UCSD-AML1 (cell line): ENCODE results near the gene ANKRD12.

Experiments
- DNase-seq: peaks from one replicate; lab custom pipeline; 2025; ENCODE audit not compliant: unreplicated experiment; lab: John Stamatoyannopoulos, UW

ANKRD12 gene

DNA sequence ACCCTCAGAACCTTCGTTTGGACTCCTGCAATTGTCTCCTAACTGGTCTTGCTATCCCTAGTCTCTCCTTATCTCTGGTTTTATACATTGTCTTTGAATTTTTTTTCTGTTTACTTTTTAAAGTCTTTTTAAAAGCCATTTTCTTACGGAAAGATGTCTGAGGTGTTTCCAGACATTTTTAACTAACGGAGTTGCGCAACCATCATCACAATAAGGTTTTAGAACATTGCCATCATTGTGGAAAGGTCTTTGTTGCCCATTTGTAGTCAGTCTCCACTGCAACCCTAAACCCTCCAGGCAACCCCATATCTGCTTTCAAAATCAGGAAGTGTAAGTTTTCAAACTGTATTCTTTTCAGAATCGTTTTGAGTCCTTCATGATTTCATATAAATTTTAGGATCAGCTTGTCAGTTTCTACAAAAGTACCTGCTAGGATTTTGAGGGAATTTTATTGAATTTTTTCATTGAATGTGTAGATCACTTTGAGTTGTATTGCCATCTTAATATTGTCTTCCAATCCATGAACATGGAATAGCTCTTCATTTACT, 46.3 kb downstream of the ANKRD12 start:
- DNase-seq = no peak

DNA sequence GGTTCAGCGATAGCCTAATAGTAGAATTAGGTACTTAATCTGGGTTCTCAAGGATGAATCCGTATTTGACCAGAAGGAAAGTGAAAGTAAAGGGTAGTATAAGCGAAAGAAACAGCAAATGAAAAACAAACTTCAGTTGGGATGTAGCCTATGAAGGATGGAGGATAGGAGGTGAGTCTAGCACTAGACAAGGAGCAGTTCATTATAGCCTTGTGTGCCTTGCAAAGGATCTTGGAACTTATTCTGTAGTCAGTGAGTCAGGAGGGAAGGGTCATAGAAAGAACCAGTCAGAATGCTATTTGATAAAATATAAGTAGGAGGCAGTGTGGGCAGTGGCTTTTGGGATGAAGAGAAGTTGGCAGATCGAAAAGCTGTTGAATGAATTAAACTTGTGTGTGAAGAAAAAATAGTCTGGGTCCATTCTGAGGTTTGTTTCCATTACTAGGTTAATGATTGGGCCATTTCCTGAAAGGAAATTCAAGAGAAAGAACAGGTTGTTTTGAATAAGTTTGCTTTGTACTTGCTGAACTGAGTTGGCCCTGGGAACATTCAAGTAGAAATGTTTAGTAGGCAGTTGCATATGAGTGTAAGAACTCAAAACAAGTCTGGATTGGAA, 48.5 kb downstream of the ANKRD12 start:
- no peak for DNase-seq

DNA sequence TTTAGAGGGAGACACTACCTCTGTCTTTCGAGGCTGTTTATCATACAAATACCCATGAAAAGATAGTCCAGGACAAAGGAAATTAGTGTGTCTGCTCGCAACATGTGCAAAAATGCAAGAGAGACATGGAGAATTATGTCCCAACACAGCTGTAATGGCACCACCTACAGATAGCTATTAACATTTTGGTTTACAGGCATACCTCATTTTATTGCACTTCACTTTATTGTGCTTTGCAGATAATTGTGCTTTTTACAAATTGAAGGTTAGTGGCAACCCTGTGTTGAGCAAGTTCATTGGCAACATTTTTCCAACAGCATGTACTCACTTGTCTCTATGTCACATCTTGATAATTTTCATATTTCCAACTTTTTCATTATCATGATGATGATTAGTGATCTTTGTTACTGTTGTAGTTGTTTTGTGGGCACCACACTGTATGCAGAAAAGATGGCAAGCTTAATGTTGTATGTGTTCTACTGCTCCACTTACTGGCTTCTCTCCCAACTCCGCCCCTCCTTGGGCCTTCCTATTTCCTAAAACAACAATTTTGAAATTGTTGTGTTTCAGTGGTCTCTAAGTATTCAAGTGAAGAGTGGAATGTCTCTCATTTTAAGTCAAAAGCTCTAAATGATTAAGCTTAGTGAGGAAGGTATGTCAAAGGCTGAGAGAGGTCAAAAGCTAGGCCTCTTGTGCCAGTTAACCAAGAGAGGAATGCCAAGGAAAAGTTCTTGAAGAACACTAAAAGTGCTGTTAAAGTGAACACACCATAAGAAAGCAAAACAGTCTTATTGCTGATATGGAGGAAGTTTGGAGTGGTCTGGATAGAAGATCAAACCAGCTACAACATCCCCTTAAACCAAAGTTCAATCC, 52.0 kb downstream of the ANKRD12 start:
- no peak for DNase-seq

DNA sequence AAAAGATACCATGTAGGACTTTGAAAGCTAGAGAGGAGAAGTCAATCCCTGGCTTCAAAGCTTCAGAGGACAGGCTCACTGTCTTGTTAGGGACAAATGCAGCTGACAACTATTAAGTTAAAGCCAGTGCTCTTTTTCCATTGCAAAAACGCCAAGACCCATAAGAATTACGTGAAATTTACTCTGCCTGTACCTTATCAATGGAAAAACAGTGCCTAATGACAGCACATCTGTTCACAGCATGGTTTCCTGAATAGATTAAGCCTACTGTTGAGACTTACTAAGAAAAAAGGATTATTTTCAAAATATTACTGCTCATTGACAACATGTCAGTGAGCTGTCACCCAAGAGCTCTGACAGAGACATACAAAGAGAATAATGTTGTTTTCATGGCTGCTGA, 52.9 kb downstream of the ANKRD12 start:
- DNase-seq = no peak

DNA sequence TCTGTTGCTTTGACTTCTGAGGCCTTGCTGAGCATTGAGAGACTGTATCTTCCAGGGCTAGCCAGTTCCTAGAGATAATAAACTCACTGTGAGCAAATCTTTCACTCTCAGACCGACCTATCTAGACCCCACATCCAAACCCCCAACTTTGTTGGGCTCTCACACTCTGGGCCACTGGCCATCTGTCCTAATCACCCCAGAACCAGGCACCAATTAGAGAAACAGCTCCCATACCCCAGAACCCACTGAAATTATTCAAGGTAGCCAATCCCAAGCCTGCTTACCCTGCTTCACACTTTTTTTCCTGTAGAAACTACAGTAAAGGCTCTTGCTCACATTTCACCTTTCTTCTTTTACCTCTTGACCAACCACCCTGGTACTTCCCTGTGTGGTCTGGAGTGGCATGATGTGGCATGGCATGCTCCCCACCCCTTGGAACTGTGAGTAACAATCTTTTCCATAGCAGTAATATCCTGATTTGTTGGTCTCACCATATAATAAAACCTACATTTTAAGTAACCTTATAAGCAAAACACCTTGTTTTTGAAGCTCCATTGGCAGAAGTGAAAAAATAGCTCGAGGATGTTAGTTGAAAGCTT, 55.2 kb downstream of the ANKRD12 start:
- DNase-seq = no peak

DNA sequence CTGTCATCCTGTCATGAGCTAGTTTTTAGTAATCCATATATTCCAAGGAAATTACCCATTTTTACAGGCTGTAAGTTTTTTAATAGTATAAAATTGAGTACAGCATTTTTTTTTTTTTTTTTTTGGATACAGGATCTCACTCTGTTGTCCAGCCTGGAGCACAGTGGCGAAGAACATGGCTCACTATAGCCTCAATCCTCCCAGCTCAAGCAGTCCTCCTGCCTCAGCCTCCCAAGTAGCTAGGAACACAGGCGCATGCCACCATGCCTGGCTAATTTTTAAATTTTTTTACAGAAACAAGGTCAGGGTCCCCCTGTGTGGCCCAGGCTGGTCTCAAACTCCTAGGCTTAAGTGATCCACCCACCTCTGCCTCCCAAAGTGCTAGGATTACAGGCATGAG, 56.5 kb downstream of the ANKRD12 start:
- no peak for DNase-seq

DNA sequence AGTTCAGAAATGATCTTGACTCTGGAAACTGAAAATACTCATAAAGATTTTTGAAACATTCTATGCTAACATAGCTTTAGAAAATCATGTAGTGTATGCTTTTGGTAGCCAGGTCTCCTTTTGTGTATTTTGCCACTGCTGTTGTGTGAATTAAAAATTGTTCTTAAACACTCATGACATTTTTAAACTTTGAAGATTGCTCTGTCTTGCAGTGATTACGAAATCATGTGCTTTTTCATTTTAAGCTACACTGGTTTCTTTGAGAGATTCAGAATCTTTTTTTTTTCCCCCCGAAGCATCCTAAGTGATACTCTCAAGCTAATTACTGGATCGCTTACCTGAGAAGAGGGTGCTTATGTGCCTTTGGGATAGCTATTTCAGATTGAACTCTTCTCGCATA, 60.0 kb downstream of the ANKRD12 start:
- no peak for DNase-seq

DNA sequence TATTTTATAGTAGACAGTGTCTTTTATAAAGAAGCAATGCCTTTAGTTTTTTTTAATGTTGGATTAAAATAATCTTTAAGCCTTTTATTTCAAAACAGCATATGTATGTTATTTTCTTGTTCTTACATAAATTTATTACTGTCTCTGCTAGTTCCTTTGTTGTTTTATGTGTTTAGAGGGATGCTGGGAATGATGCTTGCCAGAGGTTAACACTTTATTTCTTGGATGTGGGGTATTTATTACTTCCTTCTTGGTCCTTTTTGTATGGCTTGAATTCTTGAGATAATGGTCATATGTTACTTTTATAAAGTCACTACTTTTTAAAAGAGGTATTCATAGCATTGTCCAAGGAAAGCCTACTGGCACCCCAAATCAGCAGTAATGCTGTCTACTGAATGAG, 63.1 kb downstream of the ANKRD12 start:
- DNase-seq = no peak

DNA sequence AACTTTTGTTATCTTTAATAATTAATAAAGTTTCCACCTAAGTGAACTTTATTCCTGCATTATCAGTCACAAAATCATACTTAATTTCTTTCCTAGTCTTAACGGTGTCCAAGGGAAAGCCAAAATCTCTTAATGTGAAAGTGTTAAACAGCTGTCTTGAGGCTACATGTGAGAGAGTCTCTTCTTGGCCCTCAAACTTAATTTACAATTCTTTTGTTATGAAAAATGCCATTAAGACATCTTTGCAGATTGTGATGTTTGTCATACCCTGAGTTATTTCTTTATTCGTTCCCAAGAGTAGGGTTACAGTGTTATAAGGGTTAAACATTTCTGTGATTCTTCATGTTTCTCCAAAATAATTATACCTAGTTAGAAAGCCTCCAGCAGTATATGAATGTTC, 64.6 kb downstream of the ANKRD12 start:
- DNase-seq = no peak

DNA sequence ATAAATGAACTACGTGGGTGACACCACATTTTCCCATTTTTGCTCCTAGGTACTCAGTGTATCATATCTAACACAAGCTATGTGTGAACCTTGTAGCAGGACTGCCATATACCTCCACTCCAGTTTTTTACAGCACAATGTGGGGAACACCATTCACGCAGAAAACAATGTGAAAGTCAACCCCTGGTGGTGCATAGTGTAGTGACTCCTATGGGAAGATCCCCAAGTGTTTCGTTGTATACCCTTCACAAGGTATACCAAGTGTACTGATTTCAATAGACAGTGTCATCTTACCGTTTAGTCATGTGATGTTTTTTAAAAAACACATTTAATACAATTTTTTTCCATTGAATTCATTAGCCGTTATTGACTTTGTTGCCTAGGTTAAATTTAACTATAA, 68.1 kb downstream of the ANKRD12 start:
- DNase-seq = no peak

DNA sequence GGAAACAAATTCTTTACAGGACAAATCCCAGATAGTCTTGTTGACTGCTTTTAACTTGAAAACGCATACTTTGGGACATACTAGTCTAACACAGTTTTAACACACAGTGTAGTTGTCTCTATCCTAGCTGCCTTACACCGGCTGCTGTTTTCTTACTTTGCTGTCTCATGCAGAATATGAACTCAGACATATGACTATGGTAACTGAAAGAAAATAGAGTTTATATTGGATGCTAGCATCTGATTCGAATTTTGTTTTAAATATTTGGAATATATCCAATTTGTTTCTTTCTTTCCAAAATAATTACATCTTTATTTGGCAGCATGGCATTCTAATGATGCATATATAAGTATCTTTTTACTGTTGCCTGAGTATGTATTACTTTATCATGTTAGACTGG, 69.8 kb downstream of the ANKRD12 start:
- DNase-seq = no peak

DNA sequence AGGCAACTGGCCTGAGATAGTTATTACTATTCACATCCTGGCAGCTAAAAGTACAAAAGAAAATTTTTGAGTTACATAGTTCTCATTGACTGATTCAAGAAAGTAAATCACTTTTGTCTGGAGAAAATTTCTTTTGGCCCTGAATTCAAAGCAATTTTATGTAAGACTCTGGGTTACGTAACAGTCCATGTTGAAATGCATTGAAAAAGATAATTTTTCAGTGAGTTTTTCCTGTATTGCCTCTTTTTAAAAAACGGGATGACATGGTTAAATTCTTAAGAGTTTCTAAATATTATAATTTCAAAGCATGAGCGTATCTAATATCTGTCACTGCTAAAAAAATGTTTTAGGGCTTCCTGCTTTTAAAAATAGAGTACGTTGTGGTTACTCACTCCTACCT, 72.7 kb downstream of the ANKRD12 start:
- no peak for DNase-seq

DNA sequence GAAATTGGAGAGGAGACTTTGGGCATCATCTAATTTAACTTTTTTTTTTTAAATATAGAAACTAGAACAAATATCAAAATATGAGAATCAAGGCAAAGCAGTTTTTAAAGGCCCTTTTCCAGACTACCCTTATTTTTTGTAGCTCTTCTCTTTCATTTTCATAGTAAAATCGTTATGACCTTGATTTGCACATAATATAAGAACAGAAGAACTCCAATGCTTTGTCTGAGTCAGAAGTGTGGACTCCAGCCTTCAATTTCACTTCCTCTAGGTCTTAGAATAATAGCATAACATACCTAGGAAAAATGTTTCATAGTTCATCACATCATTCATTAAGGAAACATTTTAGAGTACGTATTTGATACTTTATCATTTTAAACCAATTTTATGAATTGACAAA, 74.4 kb downstream of the ANKRD12 start:
- no peak for DNase-seq

DNA sequence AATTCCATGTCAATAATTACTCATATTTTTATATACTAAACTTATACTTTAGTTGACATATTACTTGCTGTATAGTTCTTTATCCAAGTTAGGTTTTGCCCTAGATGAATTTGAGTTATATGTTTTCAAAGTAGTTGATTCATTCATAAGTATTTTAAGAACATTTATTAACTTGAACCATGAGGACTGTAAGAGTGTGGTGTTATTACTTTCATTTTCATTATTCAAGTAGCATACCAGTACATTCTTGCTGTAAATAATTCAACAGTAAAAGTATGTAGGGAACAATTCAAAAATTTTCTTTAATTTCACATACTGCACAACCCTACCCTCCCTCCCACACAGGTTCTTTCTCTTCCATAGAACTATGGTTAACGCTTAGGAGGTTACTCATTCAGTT, 75.4 kb downstream of the ANKRD12 start:
- no peak for DNase-seq

DNA sequence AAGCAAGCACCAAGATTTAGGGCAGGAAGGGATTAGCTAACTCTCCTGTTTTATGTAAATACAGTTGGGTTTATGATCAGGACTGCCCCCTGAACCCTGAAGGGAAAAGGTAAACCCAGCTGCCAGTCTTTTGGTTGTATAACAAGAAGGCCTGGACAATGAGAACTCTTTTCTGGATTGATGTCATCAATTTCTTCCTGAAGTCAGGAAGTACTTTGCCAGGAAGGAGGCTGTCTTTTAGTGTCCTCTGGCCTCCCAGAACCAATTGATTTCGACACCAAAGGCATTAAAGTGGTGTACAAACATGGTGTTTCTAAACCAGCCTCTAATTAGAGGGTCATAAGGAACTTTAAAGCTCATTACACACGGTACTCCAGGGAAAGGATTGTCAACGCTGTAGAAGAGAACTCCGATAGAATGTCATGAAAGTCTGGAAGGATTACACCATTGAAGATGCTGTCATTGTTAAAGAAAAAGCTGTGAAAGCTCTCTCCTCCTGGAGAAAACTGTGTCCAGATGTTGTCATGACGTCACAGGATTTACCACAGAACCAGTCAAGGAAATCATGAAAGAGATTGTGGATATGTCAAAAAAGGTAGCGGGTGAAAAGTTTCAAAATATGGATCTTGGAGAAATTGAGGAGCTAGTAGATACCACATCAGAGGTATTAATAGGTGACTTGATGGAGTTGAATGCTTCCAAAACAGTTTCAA, 78.8 kb downstream of the ANKRD12 start:
- DNase-seq = no peak

DNA sequence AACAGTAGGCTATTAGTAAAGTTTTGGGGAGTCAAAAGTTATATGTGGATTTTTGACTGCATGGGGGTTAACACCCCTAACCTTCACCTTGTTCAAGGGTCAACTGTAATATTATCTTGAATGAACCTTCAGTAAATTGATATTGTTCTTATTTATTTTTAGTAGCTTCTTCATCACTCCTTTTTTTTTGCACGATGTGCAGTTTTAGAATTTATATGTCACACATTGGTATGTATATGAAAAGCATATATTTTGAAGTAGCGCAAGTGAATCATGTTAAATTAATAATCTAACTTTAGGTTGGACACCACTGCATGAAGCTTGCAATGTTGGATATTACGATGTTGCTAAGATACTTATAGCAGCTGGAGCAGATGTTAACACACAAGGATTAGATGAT, 79.9 kb downstream of the ANKRD12 start:
- DNase-seq = no peak

DNA sequence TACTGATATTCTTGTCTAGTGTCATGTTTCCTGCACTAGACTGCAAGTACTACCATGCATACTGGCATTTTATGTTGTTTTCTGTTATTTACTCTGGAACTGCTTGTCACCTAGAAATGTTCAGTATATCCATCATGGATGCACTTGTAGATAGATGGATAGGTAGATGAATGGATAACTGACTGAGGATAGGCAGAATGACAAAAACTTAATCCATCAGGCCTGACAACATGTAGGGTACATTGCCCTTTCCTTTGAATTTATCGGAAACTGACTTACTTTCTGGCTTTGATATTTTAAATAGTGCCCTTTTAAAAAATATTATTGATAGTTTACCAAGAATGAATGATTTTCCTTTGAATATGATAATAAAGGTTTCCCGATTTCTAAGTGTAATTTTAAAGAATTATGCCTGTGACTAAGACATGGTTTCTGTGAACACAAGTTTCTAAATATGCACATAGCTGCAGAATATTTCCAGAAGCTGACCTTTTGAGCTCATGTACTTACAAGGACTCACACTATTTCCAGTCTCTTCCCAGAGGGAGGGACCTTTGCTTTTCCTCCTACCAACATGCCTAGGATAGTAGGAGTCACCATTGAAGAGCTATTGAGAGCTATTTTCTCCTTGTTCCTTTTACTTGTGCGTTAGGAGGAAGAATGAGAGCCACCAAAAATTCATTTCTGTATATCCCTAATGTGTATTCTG, 81.3 kb downstream of the ANKRD12 start:
- no peak for DNase-seq

DNA sequence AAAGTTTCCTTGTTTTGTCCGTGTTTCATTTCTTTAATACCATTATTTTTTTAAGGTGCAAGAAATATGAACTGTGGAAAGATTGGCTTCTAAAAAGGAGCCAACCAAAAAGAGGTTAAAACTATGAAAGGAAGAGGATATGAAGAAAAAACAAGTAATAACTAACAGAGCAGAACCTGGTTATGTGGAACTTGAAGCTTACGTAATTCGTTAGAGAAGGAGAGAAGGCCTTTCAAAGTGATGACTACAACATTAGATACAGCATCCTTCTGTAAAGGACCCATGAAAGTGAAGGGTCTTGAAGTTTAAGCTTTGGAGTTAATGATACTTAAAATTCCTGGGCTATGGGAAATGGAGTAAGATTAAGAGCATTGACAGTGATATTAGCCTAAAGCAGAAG, 84.5 kb downstream of the ANKRD12 start:
- no peak for DNase-seq

DNA sequence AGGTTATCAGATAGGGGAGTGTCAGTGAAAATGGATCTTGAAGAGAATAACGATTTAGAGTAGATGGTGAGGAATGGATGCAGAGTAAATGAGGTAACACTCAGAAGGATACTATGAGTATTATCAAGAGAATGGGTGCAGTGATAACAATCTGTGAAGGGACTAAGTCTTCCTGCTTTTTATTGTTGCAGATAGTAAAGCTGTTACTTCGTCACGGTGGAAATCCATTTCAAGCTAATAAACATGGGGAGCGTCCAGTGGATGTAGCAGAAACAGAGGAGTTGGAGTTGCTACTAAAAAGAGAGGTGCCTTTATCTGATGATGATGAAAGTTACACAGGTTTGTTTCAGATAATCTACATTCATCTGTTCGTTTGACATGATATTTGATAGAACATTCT, 85.1 kb downstream of the ANKRD12 start:
- no peak for DNase-seq

DNA sequence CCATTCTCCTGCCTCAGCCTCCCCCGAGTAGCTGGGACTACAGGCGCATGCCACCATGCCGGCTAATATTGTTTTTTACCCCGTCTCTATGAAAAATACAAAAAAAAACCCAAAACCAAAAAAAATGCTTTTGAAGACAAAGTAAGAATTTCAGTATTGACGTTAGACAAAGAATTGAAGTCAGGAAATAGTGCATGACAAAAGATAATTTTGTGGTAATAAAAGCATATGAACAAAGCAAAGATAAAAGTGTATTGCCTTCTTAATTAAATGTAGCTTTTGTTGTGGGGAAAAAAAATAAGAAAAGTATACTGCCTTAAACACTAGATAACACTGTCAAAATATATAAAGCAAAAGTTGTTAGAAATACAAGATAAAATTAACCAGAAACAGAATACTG, 86.8 kb downstream of the ANKRD12 start:
- DNase-seq = no peak

DNA sequence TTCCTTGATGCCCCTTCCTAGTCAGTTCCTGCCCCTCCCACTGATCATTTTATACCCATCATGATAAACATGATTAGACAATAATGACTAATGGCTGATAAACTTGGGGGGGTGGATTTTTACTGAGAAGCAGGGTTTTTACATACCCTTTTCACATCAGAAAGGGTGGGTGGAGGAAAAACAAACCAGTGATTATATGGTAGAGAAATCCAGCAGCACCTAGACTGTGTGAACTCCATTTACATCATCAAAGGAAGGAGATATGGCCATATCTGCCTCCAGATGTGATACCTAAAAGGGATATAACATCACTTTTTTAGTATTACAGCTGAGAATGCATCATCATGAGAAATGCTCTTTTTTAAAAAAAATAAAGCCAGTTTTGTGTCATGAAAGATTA, 89.9 kb downstream of the ANKRD12 start:
- no peak for DNase-seq
